ENCODE results near the gene KLF11.

- no peak for TF ChIP-seq CTCF (IDR thresholded peaks at IDR 0.05; ENCODE audit: low read length)
- TF ChIP-seq EZH2 (optimal IDR thresholded peaks at IDR 0.05; ENCODE audit: low read depth, low read length) = no peak
- TF ChIP-seq EZH2phosphoT487 (IDR thresholded peaks at IDR 0.05; ENCODE audit: low read length) = no peak
These were observed 4.6 kb upstream of the KLF11 start for GRCh38 chr2:10038716-10039115.

Measured in MM.1S (cell line).